ENCODE results near the gene CD3E.

CD3E gene

DNA sequence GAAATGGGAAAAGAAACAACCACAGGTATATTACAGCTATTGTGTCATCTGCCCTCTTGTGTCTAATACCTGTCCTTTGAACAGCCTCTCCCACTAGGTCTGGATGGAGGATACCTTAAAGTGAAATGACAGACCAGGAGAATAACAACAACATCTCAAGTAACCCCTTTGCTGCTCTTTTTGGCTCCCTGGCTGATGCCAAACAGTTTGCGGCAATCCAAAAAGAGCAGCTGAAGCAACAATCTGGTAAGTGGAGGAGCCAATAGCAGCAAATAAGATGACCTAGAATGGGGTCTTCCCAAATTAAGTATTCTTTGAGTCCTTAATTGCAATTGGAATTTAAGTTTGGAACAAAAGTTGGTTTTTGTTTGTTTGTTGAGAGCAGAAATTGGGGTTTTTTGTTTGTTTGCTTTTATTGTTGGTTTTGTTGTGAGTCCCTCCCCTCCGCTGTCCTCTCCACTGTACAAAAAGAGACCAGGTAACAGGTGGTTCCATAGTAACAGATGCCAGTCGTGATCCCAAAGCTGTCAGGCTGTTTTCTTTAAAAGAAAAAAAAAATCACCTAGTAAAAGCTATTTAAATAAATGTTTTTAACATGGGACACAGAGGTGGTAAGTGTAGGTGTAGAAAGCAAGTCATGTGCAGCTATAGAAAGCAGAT is 60.6 kb downstream of the CD3E start:
- Histone ChIP-seq H3K4me1 (ENCODE audit: control insufficient read depth in 2 of 2, insufficient read depth in 2 of 2, low read length in 2 of 2) (peaks cover 2 to 8% of the 10 kb centered on the region in 2 donors), H3K36me3 (ENCODE audit: control insufficient read depth in 2 of 2, insufficient read depth in 2 of 2, low read length in 2 of 2) (peaks cover 35 to 42% of the 10 kb centered on the region in 2 donors), H3K9ac (ENCODE audit: low read depth in 1 of 2, low read length in 2 of 2) (no peak overlapping the region), H3K27ac (ENCODE audit: low read depth in 2 of 2, low read length in 2 of 2) (no peak overlapping the region), H3K27me3 (ENCODE audit: control insufficient read depth in 2 of 2, insufficient read depth in 2 of 2, low read length in 2 of 2) (no peaks in the 10 kb centered on the region), H3K9me3 (ENCODE audit: control insufficient read depth in 2 of 2, low read length in 2 of 2) (no peaks in the 10 kb centered on the region), H3K4me3 (ENCODE audit: low read length in 2 of 2) (no peak overlapping the region)
